ENCODE results near the gene NSUN7.

- TF ChIP-seq ZNF274 (IDR thresholded peaks at IDR 0.05; ENCODE audit: low read depth, low read length) (no peak), SUZ12 (IDR thresholded peaks at IDR 0.05; ENCODE audit: extremely low read depth, insufficient read depth, insufficient read length) (no peak)
These were observed 82.4 kb downstream of the NSUN7 start for GRCh38 chr4:40832175-40832574.
